HepG2 (cell line): ENCODE results near the gene RNU1-1. TPM values are rescaled to one million over a fixed set of nuclear protein-coding genes. Genes with fewer than 3 reads are reported as not detected.
"Not testable (repeated sequence)": the region's sequence is repeated elsewhere in the genome, so short reads cannot be mapped to it uniquely, and the experiment has no call there.

Source experiments
- ATAC-seq: fragments of 200-7000 bp; cut with Tn5 transposase; 3 replicates; pipeline ENCODE4 v1.9.1; 2020; ENCODE audit warnings: mild to moderate bottlenecking, moderate library complexity
- Bru-seq: library from RNA; stranded (reverse); fragments of 400-500 nt; gene quantifications from one replicate; lab custom pipeline; 2021; lab: Mats Ljungman, UMichigan
- BruChase-seq, 2 experiments: library from RNA; stranded (reverse); fragments of 400-500 nt; gene quantifications; one replicate each; lab custom pipeline; 2021; lab: Mats Ljungman, UMichigan
- BruUV-seq: library from RNA; stranded (reverse); fragments of 400-500 nt; replicated peaks from 2 replicates; lab custom pipeline; 2021; lab: Mats Ljungman, UMichigan
- CTCF ChIA-PET: fragments of 300-600 bp; formaldehyde crosslinking; extraction: SDS; loops from one replicate; lab custom pipeline; 2021; ENCODE audit warnings: low total read pairs, inconsistent platforms, low intra/inter-chr PET ratio; lab: Yijun Ruan, JAX
- POLR2A ChIA-PET: fragments of 350-600 bp; sonication (Branson Sonifier 250); formaldehyde crosslinking; loops from one replicate; lab custom pipeline; 2020; ENCODE audit warnings: antibody characterized with exemption, inconsistent platforms; lab: Yijun Ruan, JAX
- DNase-seq: peaks from one replicate; pipeline ENCODE4 v3.0.0-alpha.2; 2015; ENCODE audit warnings: low spot score
- FAIRE-seq: peaks from 3 replicates; lab custom pipeline; 2011; peaks lifted over from hg19 to GRCh38; lab: Jason Lieb, UNC
- H2AFZ ChIP-seq: one replicate; pipeline ENCODE4 v1.6.1; 2011; ENCODE audit warnings: low read length, inconsistent platforms
- H3K27ac ChIP-seq: fragments of 300-600 bp; 3 replicates; pipeline ENCODE4 v1.8.0; 2011; ENCODE audit warnings: mixed run types, mild to moderate bottlenecking, mixed read lengths, low read length, inconsistent platforms; ENCODE audit not compliant: insufficient read depth; ENCODE audit errors: extremely low read length
- H3K27me3 ChIP-seq, 2 experiments: fragments of 200-600 bp in 1 of 2; 2 replicates in 1 of 2; 3 replicates in 1 of 2; pipeline versions ENCODE4 v1.6.0 to v1.8.0; 2011; ENCODE audit warnings: low read length in 2 of 2, mild to moderate bottlenecking in 2 of 2, moderate library complexity in 2 of 2, inconsistent platforms in 1 of 2; ENCODE audit not compliant: insufficient read depth in 2 of 2, control insufficient read depth in 1 of 2
- H3K36me3 ChIP-seq, 2 experiments: fragments of 200-600 bp in 1 of 2; replicated peaks in 1 of 2; 2 replicates in 1 of 2; 3 replicates in 1 of 2; pipeline versions ENCODE4 v1.5.1 to v1.8.0; 2011; ENCODE audit warnings: low read length in 2 of 2, inconsistent platforms in 1 of 2; ENCODE audit not compliant: insufficient read depth in 2 of 2, control insufficient read depth in 1 of 2
- H3K4me1 ChIP-seq: 2 replicates; pipeline ENCODE4 v1.5.1; 2012; ENCODE audit warnings: low read length, inconsistent platforms; ENCODE audit not compliant: insufficient read depth
- H3K4me2 ChIP-seq: 2 replicates; pipeline ENCODE4 v1.6.0; 2011; ENCODE audit warnings: low read depth, low read length, inconsistent platforms
- H3K4me3 ChIP-seq, 3 experiments: fragments of 200-600 bp in 1 of 3; sonication (generic), shearing (Covaris generic) in 1 of 3; replicated peaks in 1 of 3; 2 replicates each; pipeline ENCODE4 v1.5.1; 2011 to 2016; ENCODE audit warnings: low read length in 3 of 3, inconsistent platforms in 2 of 3, low read depth in 2 of 3, mild to moderate bottlenecking in 2 of 3, control low read depth in 1 of 3, mixed read lengths in 1 of 3; ENCODE audit not compliant: insufficient read depth in 1 of 3
- H3K79me2 ChIP-seq: one replicate; pipeline ENCODE4 v1.6.1; 2011; ENCODE audit warnings: low read length, inconsistent platforms; ENCODE audit not compliant: insufficient read depth
- H3K9ac ChIP-seq: 2 replicates; pipeline ENCODE4 v1.6.0; 2011; ENCODE audit warnings: mild to moderate bottlenecking, low read depth, low read length, inconsistent platforms; ENCODE audit not compliant: insufficient read depth
- H3K9me3 ChIP-seq: 2 replicates; pipeline ENCODE4 v1.5.1; 2012; ENCODE audit warnings: mild to moderate bottlenecking, low read length
- H4K20me1 ChIP-seq: 2 replicates; pipeline ENCODE4 v1.6.0; 2011; ENCODE audit warnings: inconsistent platforms, mild to moderate bottlenecking, low read length, moderate library complexity; ENCODE audit not compliant: insufficient read depth
- NFYB ChIP-seq: sonication (generic); formaldehyde crosslinking; IDR thresholded peaks from 2 replicates; pipeline ENCODE4 v1.4.0; 2020; ENCODE audit warnings: missing genetic modification reagents
- NR2F6 ChIP-seq, 2 experiments: IDR thresholded peaks; 2 replicates each; pipeline ENCODE4 v1.6.1; 2016; ENCODE audit warnings: antibody characterized with exemption in 1 of 2, mild to moderate bottlenecking in 1 of 2
- POLR2AphosphoS2 ChIP-seq: IDR thresholded peaks from 2 replicates; pipeline ENCODE4 v1.6.1; 2011; ENCODE audit warnings: low read depth, low read length, improper control_type of control experiment
- TOE1 ChIP-seq: sonication (generic); formaldehyde crosslinking; IDR thresholded peaks from 2 replicates; pipeline ENCODE4 v1.4.0; 2020; ENCODE audit warnings: mild to moderate bottlenecking, missing genetic modification reagents
- ZBTB34 ChIP-seq: sonication (generic); formaldehyde crosslinking; IDR thresholded peaks from 2 replicates; pipeline ENCODE4 v1.8.0; 2022; ENCODE audit warnings: mild to moderate bottlenecking, missing genetic modification reagents
- ZBTB7A ChIP-seq: sonication (generic); formaldehyde crosslinking; IDR thresholded peaks from 2 replicates; pipeline ENCODE4 v1.8.0; 2022; ENCODE audit warnings: mild to moderate bottlenecking, missing genetic modification reagents
- ZNF574 ChIP-seq: sonication (generic); formaldehyde crosslinking; IDR thresholded peaks from 2 replicates; pipeline ENCODE4 v1.4.0; 2020; ENCODE audit warnings: missing genetic modification reagents
- WGBS: methylation state at CpG from one replicate; pipeline ENCODE4 v1.1.6; 2017; ENCODE audit warnings: low lambda C conversion rate; 5-methylcytosine and 5-hydroxymethylcytosine counted together
- in situ Hi-C: cut with HindIII; loops from 2 replicates; pipeline ENCODE4 v1.10.0; 2017; ENCODE audit warnings: low pct_unique_long_range_greater_than_20kb; ENCODE audit not compliant: extremely low pct_ligation_motif_present
- intact Hi-C: fragments of 100-400 bp; cut with micrococcal nuclease; formaldehyde crosslinking; loops from one replicate; pipeline ENCODE4 v1.10.0; 2022; ENCODE audit not compliant: unreplicated experiment
- long read RNA-seq, 2 experiments: library from RNA in 1 of 2; library from polyadenylated mRNA in 1 of 2; stranded (forward) in 1 of 2; unstranded in 1 of 2; transcript quantifications; one replicate each; pipeline ENCODE4 v2.0.0, GENCODE V29; 2019 to 2022
- polyA minus RNA-seq, 3 experiments: library from RNA; depleted of rRNA, polyadenylated mRNA; stranded (reverse); fragments of >200 nt; gene quantifications; 2 replicates each; pipeline ENCODE4 v1.2.3, GENCODE V29; 2011; ENCODE audit warnings: low replicate concordance in 1 of 3
- polyA plus RNA-seq, 8 experiments: library from polyadenylated mRNA; depleted of rRNA in 3 of 8; stranded (reverse) in 7 of 8; unstranded in 1 of 8; fragments of >200 nt; fragmentation: Illumina TruSeq in 4 of 8; extraction: Trizol in 4 of 8; gene quantifications; 2 replicates each; pipeline versions ENCODE4 v1.2.1 to v1.2.3, GENCODE V29; 2011 to 2016; ENCODE audit warnings: low read depth in 4 of 8, missing spikeins in 1 of 8, mixed read lengths in 1 of 8; ENCODE audit not compliant: insufficient read depth in 1 of 8
- total RNA-seq, 5 experiments: library from RNA; depleted of rRNA; stranded (reverse); fragments of >200 nt; fragmentation: Illumina TruSeq; extraction: Trizol; gene quantifications; 2 replicates each; pipeline ENCODE4 v1.2.3, GENCODE V29; 2016; ENCODE audit warnings: low read depth in 1 of 5

RNU1-1 gene
- 859 and 11,018 TPM in 2 replicates for total RNA-seq (2016; rRNA removed; fragmentation: Illumina TruSeq; extraction: Trizol)
- 16,281 and 17,236 TPM in 2 replicates for total RNA-seq (2016; cell fraction: cytosol; rRNA removed; fragmentation: Illumina TruSeq; extraction: Trizol; ENCODE audit: low read depth)
- total RNA-seq (2016; cell fraction: insoluble cytoplasmic fraction; rRNA removed; fragmentation: Illumina TruSeq; extraction: Trizol) = 1,309 and 10,613 TPM in 2 replicates
- total RNA-seq (2016; cell fraction: membrane; rRNA removed; fragmentation: Illumina TruSeq; extraction: Trizol) = 2,848 and 3,475 TPM in 2 replicates
- total RNA-seq (2016; cell fraction: nucleus; rRNA removed; fragmentation: Illumina TruSeq; extraction: Trizol) = 52,466 and 64,417 TPM in 2 replicates
- under 0.01 TPM in 2 replicates for polyA plus RNA-seq (2011; rRNA removed)
- polyA plus RNA-seq (2011; cell fraction: cytosol; rRNA removed) = under 0.01 TPM in 2 replicates
- polyA plus RNA-seq (2011; cell fraction: nucleus; rRNA removed) = under 0.01 TPM in 2 replicates
- 59.2 and 78.2 TPM in 2 replicates for polyA plus RNA-seq (2012)
- 27.3 and 44.4 TPM in 2 replicates for polyA plus RNA-seq (2016; cell fraction: cytosol; fragmentation: Illumina TruSeq; extraction: Trizol; ENCODE audit: low read depth)
- not detected in 2 replicates for polyA plus RNA-seq (2016; cell fraction: insoluble cytoplasmic fraction; fragmentation: Illumina TruSeq; extraction: Trizol; ENCODE audit: low read depth)
- not detected in 2 replicates for polyA plus RNA-seq (2016; cell fraction: membrane; fragmentation: Illumina TruSeq; extraction: Trizol; ENCODE audit: low read depth)
- 32.8 TPM in 1 of 2 replicates, not detected in the other for polyA plus RNA-seq (2016; cell fraction: nucleus; fragmentation: Illumina TruSeq; extraction: Trizol; ENCODE audit: insufficient read depth, low read depth)
- 12,820 and 15,604 TPM in 2 replicates for polyA minus RNA-seq (2011; rRNA and poly(A)+ RNA removed; ENCODE audit: low replicate concordance)
- 90,102 and 105,040 TPM in 2 replicates for polyA minus RNA-seq (2011; cell fraction: cytosol; rRNA and poly(A)+ RNA removed)
- polyA minus RNA-seq (2011; cell fraction: nucleus; rRNA and poly(A)+ RNA removed) = 42,574 and 58,030 TPM in 2 replicates
- Bru-seq, nascent RNA = percentile 92 among the genes with signal in this experiment
- percentile 55 among the genes with signal in this experiment for BruChase-seq, experiment 1, labeled RNA remaining after a 6-hour chase
- BruChase-seq, experiment 2, labeled RNA remaining after a 2-hour chase = percentile 46 among the genes with signal in this experiment
- long read RNA-seq, experiment 1 = 0 reads
- long read RNA-seq, experiment 2 = 0 reads

GRCh38 chr1:16514107-16515055, at the start of gene RNU1-1:
Gene RNU1-1 (minus strand): TSS chr1:16514285.
- peak; percentile 80 for DNase-seq
- CTCF ChIA-PET; H3K79me2 ChIP-seq; in situ Hi-C loops; H3K36me3 ChIP-seq; H3K9me3 ChIP-seq; H3K4me1 ChIP-seq; H4K20me1 ChIP-seq; intact Hi-C loops; H2AFZ ChIP-seq; FAIRE-seq; H3K27me3 ChIP-seq; TF ChIP-seq NR2F6 (CRISPR knock-in tag; IDR thresholded peaks at IDR 0.05): not testable (repeated sequence)
- BruUV-seq = TSS peak; percentile 97
- Histone ChIP-seq H3K9ac (peak within 1 kb of the TSS; percentile 81), H3K4me2 (peak within 1 kb of the TSS; percentile 72), H3K4me3 (peak within 1 kb of the TSS; percentile 42 to 60 (median 54); a peak in 5 of 6 replicates), H3K27ac (peak within 1 kb of the TSS; percentile 93)
- ATAC-seq = peak; percentile 69
- WGBS = 2% methylated on average over 24 of the region's 40 CpGs
- POLR2A ChIA-PET = interaction anchor here (0.8 to 1.7 kb wide), 16 partner anchors 9 to 391 kb away, joined by 3 to 12 read pairs (median 4); partner anchors contain the start of genes NBPF1, NECAP2 and RNU1-2
- peak; percentile 74 for TF ChIP-seq NFYB (CRISPR knock-in tag)
- TF ChIP-seq TOE1 = peak; percentile 8
- peak; percentile 22; the same call in 1 of the 2 replicates for TF ChIP-seq ZNF574 (CRISPR knock-in tag)
- TF ChIP-seq ZBTB34 (CRISPR knock-in tag) = peak; percentile 6; the same call in 1 of the 2 replicates
- TF ChIP-seq POLR2AphosphoS2 = peak; percentile 43; the same call in 1 of the 2 replicates
- TF ChIP-seq NR2F6 (IDR thresholded peaks at IDR 0.05) = 0 out of 2 replicates have a peak, but pooled peaks have one; percentile 6
- TF ChIP-seq ZBTB7A (CRISPR knock-in tag) = 0 out of 2 replicates have a peak, but pooled peaks have one; percentile 59
